Skeletal muscle satellite cell (primary cell): ENCODE data around the gene GATAD2A.

Experiments used
- H3K27me3 ChIP-seq: 2 replicates; pipeline ENCODE4 v1.7.0; 2013; ENCODE audit warnings: low read length; ENCODE audit not compliant: control insufficient read depth, insufficient read depth
- H3K36me3 ChIP-seq: 2 replicates; pipeline ENCODE4 v1.7.0; 2013; ENCODE audit warnings: mild to moderate bottlenecking, control low read depth, low read length; ENCODE audit not compliant: insufficient read depth
- H3K4me1 ChIP-seq: 2 replicates; pipeline ENCODE4 v1.7.0; 2013; ENCODE audit warnings: low read length; ENCODE audit not compliant: control insufficient read depth, insufficient read depth
- H3K4me2 ChIP-seq: 2 replicates; pipeline ENCODE4 v1.7.0; 2013; ENCODE audit warnings: mild to moderate bottlenecking, low read length
- H3K4me3 ChIP-seq: 2 replicates; pipeline ENCODE4 v1.7.0; 2013; ENCODE audit warnings: low read length
- H3K9ac ChIP-seq: 2 replicates; pipeline ENCODE4 v1.7.0; 2013; ENCODE audit warnings: mild to moderate bottlenecking, low read depth, low read length, moderate library complexity
- H3K9me3 ChIP-seq: replicated peaks from 2 replicates; pipeline ENCODE4 v1.7.0; 2013; ENCODE audit warnings: mild to moderate bottlenecking, control low read depth, low read length

GATAD2A gene

DNA sequence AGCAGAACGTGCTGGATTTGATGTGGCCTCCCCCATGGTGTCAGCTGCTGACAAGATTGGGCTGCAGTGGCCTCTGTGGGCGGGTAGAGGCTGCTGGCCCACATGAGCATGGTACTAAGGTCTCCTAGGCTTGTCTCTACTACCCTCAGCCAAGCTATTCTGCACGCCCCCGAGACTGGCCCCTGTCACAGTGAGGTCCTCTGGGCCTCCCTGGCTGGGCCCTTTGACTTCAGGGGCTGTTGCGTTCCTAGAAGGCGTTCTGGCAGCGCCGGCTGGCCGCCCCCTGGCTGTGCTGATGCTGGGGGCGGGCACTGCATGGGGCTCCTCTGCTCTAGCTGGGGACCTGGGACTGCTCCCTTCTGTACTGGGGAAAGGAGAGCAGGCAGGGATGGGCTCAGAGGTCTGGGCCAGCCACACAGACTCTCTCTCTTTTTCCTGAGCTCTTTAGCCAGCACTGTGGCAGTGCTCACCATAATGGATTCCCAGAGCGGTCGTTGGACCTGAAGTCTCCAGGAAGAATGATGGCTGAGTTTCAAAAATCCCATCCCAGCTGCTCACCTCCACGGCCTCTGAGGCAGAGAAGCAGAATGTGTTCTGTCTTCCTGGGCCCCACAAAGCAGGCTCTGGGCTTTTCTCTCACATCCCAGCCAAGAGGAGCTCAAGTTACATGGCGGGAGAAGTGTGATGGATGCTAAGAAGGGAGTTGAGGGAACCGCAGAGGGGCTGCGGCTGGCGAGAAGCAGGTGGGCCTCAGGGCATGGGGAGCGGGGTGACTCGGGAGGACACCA, 77.5 kb downstream of the GATAD2A start:
- no peak overlapping the region for H3K4me3 ChIP-seq
- H3K36me3 ChIP-seq = peaks cover 13% of the 10 kb centered on the region
- H3K4me1 ChIP-seq = peaks cover 18% of the 10 kb centered on the region
- H3K9ac ChIP-seq = no peak overlapping the region
- H3K9me3 ChIP-seq = no peaks in the 10 kb centered on the region
- H3K4me2 ChIP-seq = no peak overlapping the region
- no peaks in the 10 kb centered on the region for H3K27me3 ChIP-seq

DNA sequence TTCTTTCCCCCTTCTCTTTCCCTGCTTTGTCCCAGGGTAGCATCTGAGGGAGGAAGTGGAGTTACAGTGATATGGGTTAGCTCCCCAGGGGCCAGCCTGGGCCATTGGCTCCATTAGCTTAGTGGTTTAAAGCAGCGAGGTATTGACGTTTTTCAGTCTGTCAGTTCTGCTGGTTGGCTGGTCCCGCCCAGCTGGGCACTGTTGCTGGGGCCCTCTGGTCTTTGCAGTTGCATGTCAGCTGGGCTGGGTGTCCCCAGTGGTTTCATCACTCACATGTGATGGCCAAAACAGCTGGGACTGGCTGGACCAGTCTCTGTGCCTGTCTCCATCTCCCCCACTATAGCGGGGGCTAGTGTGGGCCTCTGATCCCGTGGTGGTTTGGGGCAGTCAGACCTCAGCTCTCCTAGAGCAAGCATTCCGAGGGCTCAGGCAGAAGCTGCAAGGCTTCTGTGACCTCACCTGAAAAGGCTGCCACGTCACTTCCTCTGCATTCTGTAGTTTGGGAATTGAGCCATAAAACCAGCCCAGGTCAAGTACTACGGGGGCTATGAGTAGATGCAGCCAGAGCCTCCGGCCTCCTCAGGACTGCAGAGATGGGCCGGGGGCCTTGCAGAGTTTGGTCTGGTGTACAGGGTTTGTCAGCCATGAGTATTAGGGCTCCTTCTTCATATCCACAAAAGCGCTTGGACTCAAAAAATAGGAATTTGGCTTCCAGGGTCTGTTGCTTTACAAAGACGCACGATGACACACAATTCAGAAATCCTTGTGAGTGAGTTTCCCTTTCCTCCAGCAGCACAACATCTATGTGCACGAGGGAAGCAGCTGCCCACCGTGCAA, 79.9 kb downstream of the GATAD2A start:
- Histone ChIP-seq H3K9me3 (no peaks in the 10 kb centered on the region), H3K9ac (peak overlapping the region; percentile 14), H3K4me1 (peaks cover 41% of the 10 kb centered on the region), H3K36me3 (peaks cover 11% of the 10 kb centered on the region), H3K27me3 (no peaks in the 10 kb centered on the region), H3K4me3 (no peak overlapping the region), H3K4me2 (peak overlapping the region; percentile 25)

GRCh38 chr19:19485998-19486290, 80.5 kb downstream of the GATAD2A start:
- no peaks in the 10 kb centered on the region for H3K27me3 ChIP-seq
- H3K9ac ChIP-seq = no peak overlapping the region
- no peak overlapping the region for H3K4me3 ChIP-seq
- peaks cover 8% of the 10 kb centered on the region for H3K36me3 ChIP-seq
- H3K4me2 ChIP-seq = no peak overlapping the region
- H3K9me3 ChIP-seq = no peaks in the 10 kb centered on the region
- H3K4me1 ChIP-seq = peaks cover 41% of the 10 kb centered on the region

GRCh38 chr19:19486343-19487076, 81.0 kb downstream of the GATAD2A start:
- H3K4me2 ChIP-seq = no peak overlapping the region
- no peak overlapping the region for H3K9ac ChIP-seq
- peaks cover 14% of the 10 kb centered on the region for H3K36me3 ChIP-seq
- no peaks in the 10 kb centered on the region for H3K9me3 ChIP-seq
- no peak overlapping the region for H3K4me3 ChIP-seq
- H3K27me3 ChIP-seq = no peaks in the 10 kb centered on the region
- H3K4me1 ChIP-seq = peaks cover 41% of the 10 kb centered on the region

DNA sequence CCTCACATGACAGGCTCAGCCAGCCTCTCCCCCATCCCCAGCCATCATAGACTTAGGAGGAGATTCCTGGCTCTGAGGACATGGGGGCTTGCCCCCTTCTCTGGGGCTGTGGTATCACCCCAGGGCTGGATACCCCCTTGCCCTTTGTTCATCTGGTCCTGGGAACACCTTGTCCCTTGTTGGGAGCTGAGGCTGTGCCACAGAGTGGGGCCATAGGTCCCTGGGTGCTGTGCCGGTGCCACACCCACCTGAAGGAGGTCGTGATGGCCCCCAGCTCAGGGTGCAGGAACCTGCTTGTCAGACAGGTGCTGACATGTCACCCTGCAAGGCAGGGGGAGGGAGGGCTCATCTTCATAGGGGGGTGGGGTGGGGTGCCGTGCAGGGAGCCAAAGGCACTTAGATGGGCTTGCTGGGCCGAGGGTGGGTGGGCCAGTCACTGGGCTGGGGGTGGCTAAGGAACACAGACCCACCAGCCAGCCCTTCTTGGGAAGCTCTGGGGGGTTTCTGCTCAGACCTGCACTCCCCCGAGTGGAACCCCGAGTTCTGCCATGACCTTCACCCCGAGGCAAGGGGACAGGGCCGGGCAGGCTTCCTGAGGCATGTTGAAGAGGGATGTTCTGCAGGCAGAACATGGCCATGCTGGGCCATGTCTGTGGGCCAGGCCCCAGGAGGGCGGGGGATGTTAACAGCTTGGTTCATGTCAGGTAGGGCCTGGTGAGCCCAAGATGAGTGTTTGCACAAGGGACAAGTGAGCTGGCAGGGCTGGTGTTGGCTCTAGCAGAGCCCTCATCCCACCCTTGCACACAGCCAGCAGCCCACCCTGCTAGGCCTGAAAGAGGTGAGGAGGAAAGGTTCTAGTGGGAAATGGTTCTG, 81.8 kb downstream of the GATAD2A start:
- Histone ChIP-seq H3K9ac (no peak overlapping the region), H3K4me2 (no peak overlapping the region), H3K4me1 (peaks cover 41% of the 10 kb centered on the region), H3K27me3 (no peaks in the 10 kb centered on the region), H3K9me3 (no peaks in the 10 kb centered on the region), H3K36me3 (peaks cover 14% of the 10 kb centered on the region), H3K4me3 (no peak overlapping the region)

GRCh38 chr19:19487950-19488874, 82.7 kb downstream of the GATAD2A start:
- H3K9ac ChIP-seq = peak overlapping the region; percentile 73
- H3K36me3 ChIP-seq = peaks cover 12% of the 10 kb centered on the region
- H3K4me2 ChIP-seq = peak overlapping the region; percentile 55
- peaks cover 41% of the 10 kb centered on the region for H3K4me1 ChIP-seq
- H3K27me3 ChIP-seq = no peaks in the 10 kb centered on the region
- H3K9me3 ChIP-seq = no peaks in the 10 kb centered on the region
- H3K4me3 ChIP-seq = no peak overlapping the region

GRCh38 chr19:19488875-19489690, 83.6 kb downstream of the GATAD2A start:
- Histone ChIP-seq H3K27me3 (no peaks in the 10 kb centered on the region), H3K4me1 (peaks cover 46% of the 10 kb centered on the region), H3K4me3 (peak overlapping the region; percentile 42), H3K9ac (peak overlapping the region; percentile 73), H3K36me3 (peaks cover 16% of the 10 kb centered on the region), H3K4me2 (peak overlapping the region; percentile 55), H3K9me3 (no peaks in the 10 kb centered on the region)

DNA sequence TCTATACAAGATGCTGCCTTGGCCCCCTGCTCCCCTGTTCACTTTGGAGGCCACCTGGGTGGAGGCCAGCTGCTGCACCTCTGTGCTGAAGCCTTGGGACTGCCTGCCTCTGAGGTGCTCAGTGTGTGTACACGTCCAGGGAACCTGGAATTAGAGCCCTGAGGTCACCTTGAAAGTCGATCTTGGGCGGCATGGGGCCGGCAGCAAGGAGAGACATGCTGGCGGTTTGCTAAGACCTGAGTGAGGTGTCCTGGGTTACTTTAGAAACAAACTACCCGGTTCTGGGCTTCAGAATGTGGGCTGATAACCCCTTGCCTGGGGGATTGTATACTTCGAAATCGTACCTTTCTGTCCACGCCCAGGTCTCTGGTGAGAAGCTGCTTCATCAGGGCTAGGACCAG, 84.3 kb downstream of the GATAD2A start:
- Histone ChIP-seq H3K4me2 (peak overlapping the region; percentile 59), H3K27me3 (no peaks in the 10 kb centered on the region), H3K36me3 (peaks cover 24% of the 10 kb centered on the region), H3K4me1 (peaks cover 47% of the 10 kb centered on the region), H3K4me3 (no peak overlapping the region), H3K9me3 (no peaks in the 10 kb centered on the region), H3K9ac (peak overlapping the region; percentile 30)

DNA sequence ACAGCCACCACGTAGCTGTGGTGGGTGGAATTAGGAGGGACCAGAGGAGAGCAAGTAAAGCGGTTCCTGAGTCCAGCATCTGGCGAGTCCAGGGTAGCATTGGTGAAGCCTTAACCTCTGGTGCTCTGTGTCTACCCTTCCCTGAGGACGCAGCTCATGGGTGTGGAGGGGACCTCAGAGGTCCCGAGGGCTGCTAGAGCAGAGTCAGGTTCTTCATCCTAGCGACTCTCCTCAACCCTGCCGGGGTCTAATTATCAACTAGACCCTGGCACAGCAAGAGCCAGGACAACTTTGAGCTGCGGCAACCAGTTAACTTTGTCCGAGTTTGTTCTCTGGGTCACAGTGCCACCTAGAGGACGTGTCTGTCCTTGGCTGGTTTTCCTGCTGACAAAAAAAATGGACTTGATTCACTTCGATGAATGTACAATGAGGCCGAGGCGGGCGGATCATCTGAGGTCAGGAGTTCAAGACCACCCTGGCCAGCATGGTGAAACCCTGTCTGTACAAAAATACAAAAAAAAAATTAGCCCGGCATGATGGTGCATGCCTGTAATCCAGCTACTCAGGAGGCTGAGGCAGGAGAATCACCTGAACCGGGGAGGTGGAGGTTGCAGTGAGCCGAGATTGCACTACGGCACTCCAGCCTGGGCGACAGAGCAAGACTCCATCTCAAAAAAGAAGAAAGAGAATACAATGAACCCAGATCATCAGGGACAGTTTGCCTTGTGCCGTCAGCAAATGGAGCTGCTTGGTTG, 84.9 kb downstream of the GATAD2A start:
- Histone ChIP-seq H3K4me2 (peak overlapping the region; percentile 59), H3K27me3 (no peaks in the 10 kb centered on the region), H3K4me3 (no peak overlapping the region), H3K9me3 (no peaks in the 10 kb centered on the region), H3K9ac (peak overlapping the region; percentile 30), H3K4me1 (peaks cover 41% of the 10 kb centered on the region), H3K36me3 (peaks cover 27% of the 10 kb centered on the region)
